ENCODE results near the gene TJAP1.

Gene TJAP1, protein sequence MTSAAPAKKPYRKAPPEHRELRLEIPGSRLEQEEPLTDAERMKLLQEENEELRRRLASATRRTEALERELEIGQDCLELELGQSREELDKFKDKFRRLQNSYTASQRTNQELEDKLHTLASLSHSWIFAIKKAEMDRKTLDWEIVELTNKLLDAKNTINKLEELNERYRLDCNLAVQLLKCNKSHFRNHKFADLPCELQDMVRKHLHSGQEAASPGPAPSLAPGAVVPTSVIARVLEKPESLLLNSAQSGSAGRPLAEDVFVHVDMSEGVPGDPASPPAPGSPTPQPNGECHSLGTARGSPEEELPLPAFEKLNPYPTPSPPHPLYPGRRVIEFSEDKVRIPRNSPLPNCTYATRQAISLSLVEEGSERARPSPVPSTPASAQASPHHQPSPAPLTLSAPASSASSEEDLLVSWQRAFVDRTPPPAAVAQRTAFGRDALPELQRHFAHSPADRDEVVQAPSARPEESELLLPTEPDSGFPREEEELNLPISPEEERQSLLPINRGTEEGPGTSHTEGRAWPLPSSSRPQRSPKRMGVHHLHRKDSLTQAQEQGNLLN

DNA sequence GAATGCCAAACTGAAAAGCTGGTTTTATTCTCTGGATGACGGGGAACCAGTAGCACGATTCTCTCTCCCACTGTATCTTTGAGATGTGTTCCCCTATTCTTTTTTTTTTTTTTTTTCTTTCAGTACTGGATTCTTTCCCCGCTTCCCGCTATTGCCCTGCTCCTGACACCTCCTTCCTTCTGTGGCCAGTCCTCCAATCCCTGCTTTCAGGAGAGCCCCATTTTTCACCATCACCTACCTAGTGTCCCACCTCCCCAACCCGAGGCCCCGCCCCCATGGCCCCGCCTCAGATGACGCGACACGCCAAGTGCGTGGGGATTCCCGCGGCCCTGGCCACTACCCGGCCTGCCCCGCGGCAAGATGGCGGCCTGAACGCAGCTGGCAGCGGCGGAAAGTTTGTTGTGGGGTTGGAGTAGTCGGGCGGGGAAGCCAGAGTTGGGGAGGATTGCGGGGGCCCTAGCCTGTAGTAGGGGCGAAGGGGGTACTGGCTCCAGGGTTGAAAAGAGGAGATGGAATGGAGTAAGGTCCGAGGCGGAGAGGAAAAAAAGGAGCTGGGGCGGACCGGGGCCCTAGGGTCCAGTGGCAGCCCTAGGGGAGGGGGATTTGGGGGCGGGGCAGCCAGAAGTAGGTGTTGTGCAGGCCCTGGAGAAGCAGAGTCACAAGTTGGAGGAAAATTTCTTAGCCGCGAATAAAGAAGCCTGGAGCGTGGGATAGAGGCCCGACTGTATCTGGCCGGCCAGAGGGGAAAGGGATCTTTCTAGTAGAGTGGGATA lies at the start of gene TJAP1:
Gene TJAP1 (plus strand): TSS at position 336 of the 773 bp plus-strand sequence. CDS start 21,432 bp downstream, outside the sequence.
- peak; percentile 96 for DNase-seq

DNA sequence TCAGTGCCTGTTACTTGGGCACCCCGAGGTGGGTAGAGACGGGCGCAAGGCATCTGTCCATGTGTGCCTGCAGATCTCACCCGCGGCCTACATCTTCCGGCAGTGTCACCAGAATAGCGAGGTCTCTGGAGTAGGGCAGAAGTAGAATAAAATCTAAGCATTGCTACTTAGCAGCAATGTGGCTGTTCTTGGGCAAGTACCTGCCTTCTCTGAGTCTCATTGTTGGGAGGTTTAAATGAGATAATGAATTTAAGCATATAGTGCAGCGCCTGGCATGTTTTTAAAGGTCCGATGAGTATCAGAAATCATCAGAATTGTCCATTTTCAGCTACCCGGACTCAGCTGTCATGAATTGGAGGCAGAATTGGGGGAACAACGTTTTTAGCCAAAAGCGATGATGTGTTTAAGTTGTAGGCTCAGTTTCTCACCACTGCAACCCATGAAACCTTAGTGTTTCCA lies 49.2 kb upstream of the TJAP1 start:
- no peak for DNase-seq

DNA sequence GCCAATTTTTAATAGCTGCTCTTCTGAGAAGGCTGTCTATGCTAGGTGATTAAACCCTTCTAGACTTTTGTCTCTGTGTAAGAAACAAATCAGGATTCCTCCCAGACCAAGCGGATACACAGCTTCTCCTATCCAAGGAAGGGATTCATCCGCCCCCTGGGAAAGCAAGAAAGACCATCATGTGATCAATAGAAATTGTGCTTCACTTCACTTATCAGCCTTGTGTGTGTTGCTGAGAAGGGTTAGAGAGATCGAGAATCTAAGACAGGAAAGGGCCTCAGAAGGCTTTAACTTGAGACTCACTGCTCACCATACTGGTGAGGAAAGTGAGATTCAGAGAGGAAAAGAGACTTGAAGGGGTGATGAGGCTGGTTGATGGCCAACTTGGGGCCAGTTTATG lies 48.5 kb upstream of the TJAP1 start:
- DNase-seq = no peak

DNA sequence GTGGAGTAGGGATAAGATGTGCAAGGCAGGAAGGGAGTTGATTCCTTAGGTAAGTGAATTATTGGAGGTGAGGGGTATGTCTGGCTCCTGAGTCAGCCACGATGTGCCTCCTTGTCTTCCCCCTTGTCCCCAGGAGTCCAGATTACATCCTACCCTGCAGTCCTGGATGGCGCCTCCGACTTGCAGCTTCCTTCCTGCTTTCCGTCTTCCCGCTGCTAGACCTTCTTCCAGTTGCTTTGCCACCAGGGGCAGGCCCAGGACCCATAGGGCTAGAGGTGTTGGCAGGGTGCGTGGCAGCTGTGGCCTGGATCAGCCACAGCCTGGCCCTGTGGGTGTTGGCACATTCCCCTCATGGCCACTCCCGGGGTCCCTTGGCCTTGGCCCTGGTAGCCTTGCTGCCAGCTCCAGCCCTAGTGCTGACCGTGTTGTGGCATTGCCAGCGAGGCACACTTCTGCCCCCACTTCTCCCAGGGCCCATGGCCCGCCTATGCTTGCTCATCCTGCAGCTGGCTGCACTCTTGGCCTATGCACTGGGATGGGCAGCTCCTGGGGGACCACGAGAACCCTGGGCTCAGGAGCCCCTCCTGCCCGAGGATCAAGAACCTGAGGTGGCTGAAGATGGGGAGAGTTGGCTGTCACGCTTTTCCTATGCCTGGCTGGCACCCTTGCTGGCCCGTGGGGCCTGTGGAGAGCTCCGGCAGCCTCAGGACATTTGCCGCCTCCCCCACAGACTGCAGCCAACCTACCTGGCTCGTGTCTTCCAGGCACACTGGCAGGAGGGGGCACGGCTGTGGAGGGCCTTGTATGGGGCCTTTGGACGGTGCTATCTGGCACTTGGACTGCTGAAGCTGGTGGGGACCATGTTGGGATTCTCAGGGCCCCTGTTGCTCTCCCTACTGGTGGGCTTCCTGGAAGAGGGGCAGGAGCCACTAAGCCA lies 45.1 kb upstream of the TJAP1 start:
- no peak for DNase-seq

DNA sequence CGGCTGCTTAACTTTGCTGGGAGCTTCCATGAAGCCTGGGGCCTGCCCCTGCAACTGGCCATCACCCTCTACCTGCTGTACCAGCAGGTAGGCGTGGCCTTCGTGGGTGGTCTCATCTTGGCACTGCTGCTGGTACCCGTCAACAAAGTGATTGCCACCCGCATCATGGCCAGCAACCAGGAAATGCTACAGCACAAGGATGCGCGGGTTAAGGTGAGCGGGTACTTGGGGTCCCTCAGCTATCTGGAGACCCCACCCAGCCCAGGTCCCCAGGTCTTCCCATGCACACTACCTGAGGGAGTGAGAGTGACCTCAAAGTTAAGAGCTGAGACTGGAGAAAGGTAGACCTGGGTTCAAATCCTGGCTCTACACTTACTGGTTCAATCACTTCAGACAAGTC lies 44.2 kb upstream of the TJAP1 start:
- DNase-seq = no peak

DNA sequence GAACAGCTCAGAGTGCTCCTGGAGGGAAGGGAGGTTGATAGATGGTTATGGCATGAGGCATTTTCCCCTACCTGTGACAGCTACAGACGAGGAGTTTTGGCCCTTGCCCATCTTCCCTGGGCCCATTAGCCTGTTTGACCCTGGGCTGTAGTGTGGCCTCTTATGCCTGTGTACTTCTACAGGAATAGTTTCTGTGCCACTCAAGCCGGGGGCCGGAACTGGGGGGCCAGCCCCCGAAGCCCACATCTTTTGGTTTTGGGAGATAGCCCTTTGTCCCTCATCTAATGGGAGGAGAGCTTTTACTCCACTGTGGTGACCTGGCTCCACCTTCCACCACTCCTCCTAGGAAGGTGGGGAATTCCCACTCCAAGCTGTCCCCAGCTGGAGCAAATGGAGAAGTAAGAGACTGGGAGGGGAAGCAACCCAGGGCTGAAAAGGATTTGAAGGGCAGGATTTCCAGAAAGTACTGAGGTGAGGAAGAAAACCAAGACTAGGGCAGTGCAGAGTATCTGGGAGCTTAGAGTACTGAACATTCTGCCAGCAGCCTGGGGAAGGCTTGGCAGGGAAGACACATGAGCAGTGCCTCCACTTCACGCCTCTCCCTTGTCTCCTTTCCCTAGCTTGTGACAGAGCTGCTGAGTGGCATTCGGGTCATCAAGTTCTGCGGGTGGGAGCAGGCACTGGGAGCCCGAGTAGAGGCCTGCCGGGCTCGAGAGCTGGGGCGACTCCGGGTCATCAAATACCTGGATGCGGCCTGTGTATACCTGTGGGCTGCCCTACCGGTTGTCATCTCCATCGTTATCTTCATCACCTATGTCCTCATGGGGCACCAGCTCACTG lies 43.1 kb upstream of the TJAP1 start:
- no peak for DNase-seq

DNA sequence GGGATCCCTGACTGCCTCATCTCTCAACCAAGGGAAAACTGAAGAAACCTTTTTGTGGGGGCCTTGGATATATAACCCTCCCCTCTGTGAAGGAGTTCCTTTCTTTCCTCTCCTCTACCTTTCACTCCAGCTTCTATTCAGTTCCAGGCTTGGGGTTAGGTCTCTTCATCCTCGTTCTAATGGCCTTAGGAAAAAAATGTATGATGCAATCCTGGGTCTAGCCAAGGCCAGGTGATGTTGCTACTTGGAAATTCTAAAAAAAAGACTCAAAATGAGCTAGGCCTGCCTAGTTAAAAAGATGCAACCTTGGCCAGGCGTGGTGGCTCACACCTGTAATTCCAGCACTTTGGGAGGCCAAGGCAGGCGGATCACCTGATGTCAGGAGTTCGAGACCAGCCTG lies 42.4 kb upstream of the TJAP1 start:
- DNase-seq = no peak

DNA sequence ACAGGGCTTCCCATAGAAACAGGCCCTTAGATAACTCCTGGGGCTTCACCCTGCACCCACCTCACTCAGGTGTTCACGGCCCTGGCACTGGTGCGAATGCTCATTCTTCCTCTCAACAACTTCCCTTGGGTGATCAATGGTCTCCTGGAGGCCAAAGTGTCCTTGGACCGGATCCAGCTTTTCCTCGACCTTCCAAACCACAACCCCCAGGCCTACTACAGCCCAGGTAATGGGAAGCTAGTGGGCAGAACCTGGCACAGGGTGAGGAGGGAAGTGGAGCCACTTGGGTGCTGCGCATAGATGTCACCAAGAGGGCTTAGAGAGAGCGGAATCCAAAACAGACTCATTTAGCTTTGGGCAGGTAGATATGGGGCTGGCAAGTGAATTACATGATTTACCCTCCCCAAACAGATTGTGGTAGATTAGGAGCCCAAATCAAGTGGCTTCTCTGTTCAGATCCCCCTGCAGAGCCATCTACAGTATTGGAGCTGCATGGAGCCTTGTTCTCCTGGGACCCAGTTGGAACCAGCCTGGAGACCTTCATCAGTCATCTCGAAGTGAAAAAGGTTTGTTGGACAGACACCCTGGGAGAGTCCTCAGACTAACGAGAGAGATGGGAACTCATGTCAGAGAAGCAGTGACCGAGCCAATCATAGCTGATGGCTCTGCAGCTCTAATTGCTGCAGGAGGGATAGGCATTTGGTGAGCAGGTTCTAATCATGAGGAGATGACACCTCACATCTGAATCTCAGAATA lies 41.5 kb upstream of the TJAP1 start:
- no peak for DNase-seq

DNA sequence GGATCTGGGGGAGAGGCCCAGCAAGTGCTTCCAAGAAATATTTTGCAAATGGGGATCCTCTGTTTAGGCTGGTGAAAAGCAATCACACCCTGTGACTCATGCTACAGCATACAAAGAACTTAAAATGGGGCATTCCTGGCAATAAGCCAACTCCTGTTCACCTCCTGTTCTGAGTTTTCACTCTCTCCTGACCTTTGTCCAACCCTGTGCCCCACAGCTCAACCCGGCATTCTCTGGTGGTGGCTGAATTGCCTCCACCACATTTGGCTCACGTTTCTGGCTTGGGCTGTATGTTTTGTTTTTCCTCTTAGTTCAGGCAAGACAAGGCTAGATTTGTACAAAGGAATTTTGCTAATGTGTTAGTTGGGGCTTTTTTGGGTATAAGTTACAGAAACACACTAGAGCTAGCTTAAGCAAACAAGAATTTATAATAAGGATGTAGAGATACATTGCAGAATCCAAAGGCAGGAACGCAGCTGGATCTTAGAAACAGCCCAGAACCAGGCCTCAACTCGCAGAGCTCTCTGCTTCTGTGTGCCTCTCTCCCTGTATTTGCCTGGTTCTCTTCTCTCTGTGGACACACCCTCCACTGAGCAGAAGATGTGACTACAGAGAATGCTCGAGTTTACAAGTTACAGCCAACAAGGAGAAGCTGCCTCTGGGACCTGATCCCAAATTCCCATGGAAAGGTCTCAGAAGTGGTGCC lies 40.6 kb upstream of the TJAP1 start:
- no peak for DNase-seq

DNA sequence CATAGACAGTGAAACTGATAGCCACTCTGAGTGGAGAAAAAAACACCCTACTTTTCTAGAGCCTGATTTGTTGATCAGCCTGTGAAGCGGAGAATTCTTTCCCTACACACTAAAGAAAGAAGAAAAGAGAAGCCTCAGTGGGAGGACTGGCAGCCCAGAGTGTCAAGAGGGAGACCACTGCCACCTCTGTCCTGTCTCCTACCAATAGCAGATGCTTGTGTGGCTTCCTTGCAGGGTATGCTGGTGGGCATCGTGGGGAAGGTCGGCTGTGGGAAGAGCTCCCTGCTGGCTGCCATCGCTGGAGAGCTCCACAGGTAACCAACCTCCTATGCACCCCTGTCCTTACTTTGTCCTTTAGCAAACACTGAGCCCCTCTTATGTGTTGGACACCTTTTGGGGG lies 39.7 kb upstream of the TJAP1 start:
- no peak for DNase-seq

DNA sequence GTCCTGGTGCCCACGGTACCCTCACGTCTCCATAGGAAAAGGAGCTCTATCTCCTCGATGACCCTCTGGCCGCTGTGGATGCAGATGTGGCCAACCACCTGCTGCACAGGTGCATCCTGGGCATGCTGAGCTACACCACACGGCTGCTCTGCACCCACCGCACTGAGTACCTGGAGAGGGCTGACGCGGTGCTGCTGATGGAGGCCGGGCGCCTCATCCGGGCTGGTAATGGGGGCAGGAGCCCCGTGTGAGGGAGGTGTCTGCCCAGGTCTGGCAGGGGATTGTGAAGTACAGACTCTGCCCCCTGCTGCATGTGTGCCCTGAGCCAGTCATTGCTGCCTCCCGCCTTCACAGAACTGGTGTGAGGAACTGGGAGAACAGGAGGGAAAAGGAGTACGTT lies 34.4 kb upstream of the TJAP1 start:
- no peak for DNase-seq

DNA sequence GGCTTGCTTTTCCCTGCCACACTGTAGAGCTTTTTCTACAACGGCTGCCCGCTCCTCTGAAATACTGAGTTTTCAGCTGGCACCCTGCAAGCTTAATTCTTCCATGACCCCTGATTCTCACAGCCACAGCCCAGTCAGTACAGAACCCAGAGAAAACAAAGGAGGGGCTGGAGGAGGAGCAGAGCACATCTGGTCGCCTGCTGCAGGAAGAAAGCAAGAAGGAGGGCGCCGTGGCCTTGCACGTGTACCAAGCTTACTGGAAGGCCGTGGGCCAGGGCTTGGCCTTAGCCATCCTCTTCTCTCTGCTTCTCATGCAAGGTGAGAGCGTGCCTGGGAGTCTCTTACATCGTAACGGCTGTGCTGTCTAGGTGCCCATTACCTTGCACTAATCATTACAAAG lies 33.3 kb upstream of the TJAP1 start:
- no peak for DNase-seq

DNA sequence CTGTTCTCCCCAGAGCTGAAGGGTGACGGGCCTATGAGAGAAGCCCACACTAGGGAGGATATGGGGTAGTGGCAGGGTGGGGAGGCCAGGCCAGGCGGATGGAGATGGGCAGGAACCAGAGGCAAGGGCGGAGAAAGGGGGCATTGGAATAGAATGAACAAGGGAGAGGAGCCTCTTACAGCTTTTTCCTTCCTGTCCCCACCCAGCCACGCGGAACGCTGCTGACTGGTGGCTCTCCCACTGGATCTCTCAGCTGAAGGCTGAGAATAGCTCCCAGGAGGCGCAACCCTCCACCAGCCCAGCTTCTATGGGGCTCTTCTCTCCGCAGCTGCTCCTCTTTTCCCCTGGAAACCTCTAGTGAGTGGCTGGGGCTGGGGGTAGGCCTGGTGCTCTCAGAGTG lies 32.8 kb upstream of the TJAP1 start:
- DNase-seq = no peak

DNA sequence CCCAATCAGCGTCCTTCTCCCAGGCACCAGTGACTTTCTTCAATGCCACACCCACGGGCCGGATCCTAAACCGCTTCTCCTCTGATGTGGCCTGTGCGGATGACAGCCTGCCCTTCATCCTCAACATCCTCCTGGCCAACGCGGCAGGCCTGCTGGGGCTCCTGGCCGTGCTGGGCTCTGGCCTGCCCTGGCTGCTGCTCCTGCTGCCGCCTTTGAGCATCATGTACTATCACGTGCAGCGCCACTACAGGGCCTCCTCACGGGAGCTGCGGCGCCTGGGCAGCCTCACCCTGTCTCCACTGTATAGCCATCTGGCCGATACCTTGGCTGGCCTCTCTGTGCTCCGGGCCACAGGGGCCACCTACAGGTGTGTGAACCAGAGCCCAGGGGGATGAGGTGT lies 31.8 kb upstream of the TJAP1 start:
- no peak for DNase-seq

DNA sequence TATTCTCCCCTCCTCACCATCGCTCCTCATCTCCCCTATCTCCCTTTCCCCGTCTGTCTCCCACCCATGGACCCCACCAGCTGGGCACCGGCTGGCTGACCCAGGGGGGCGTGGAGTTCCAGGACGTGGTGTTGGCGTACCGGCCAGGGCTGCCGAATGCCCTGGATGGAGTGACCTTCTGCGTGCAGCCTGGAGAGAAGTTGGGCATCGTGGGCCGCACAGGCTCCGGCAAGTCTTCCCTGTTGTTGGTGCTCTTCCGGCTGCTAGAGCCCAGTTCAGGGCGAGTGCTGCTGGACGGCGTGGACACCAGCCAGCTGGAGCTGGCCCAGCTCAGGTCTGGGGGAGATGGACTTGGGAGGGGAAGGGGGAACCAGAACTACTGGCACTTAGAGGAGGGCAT lies 29.8 kb upstream of the TJAP1 start:
- DNase-seq = no peak

DNA sequence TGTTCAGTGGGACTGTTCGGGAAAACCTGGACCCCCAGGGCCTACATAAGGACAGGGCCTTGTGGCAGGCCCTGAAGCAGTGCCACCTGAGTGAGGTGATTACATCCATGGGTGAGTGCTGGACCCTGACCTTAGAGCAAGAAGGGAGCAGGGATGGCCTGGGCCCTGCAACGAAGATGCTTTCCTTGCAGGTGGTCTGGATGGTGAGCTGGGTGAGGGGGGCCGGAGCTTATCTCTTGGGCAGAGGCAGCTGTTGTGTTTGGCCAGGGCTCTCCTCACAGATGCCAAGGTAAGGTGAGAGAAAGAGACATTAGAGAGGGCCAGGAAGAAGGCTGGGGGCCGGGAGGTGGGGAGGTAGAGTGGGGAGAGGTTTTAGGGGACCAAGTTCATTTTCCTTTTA lies 28.5 kb upstream of the TJAP1 start:
- no peak for DNase-seq

DNA sequence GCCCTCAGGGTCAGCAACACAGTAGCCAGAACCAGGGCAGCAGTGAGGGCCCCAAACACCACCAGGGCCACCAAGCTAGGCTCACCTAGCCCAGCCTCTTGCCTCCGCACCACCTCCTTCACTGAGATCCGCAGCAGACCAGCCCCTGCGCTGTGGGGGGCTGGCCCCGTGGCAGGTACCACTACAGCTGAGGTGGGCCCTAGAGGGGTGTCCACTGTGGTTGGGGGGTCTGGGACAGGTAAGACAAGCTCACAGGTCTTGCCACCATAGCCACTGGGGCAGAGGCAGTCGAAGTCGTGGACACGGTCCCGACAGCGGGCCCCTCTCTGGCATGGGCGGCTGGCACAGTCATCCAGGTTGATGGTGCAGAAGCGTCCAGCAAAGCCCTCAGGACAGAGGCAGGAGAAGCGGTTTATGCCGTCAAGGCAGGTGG lies 26.7 kb upstream of the TJAP1 start:
- no peak for DNase-seq

DNA sequence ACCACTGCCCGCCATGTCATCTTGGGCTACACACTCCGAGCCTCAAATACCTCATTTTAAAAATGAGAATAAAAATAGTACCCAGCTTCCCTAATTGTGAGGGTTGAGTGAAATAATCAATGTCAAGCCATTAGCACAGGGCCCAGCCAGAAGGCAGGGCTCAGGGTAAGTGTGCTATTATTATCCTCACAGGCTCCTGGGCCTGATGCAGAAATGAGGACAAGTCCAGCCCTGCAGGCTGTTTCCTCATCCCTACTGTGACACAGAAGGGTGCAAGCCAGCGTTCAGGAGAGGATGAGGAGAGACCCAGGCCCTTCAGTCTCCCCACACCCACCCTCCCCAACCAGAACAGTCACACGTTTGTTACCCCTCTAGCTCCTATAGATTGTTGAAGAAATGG lies 26.0 kb upstream of the TJAP1 start:
- DNase-seq = no peak

DNA sequence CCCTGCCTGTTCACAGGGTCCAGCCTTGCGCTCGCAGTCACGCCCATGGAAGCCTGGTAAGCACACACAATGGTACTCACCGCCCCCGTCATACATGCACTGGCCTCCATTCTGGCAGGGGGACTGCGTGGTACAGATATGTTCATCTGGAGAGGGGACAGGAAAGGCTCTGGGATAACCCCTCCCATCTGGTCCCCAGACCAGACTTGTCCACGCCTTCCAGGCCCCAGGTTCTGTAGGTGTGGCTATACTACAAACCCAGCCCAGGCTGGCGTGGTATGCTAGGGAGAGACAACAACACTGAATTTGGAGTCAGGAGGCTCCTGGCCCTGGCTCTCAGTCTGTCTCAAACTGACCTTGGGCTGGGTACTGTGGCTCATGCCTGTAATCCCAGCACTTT lies 25.4 kb upstream of the TJAP1 start:
- no peak for DNase-seq

DNA sequence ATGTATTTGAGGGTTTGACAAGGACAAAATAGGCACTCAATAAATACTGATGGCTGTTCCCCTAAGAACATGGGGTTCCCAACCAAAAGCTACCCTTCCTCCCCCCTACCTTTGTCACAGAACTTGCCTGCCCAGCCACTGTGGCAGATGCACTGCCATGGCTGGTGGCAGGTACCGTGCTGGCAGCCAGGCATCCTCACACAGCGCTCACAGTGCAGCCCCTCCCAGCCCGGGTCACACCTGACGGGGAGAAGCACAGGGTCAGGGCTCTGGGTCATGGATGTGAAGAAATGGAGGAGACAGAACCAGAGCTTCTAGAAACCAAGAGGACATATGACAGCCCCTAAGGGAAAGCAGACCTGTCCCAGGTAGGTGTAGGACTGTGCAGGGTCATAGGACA lies 24.5 kb upstream of the TJAP1 start:
- no peak for DNase-seq

Data from CD4-positive, alpha-beta T cell treated with Interleukin-12 subunit alpha and Interleukin-12 subunit beta, for 1 hour (primary cell).